IPS DF 19.7 (cell line): Measurements from ENCODE around the gene NPPB.
"Not testable (repeated sequence)": the region's sequence is repeated elsewhere in the genome, so short reads cannot be mapped to it uniquely, and the experiment has no call there.

ENCODE experiments used
- DNase-seq: peaks from one replicate; pipeline ENCODE4 v3.0.0-alpha.2; 2013; ENCODE audit warnings: low read depth, low spot score

Gene NPPB

GRCh38 chr1:11858613-11858967 lies at the start of gene NPPB:
Gene NPPB (minus strand): TSS chr1:11858945. CDS start chr1:11858833, 112 bp downstream.
- no peak for DNase-seq

GRCh38 chr1:11908095-11908675 lies 49.4 kb upstream of the NPPB start:
- DNase-seq = peak; percentile 96

- peak; percentile 77 for DNase-seq
Measured at GRCh38 chr1:11907275-11908094, 48.7 kb upstream of the NPPB start.

GRCh38 chr1:11906870-11907269 lies 48.1 kb upstream of the NPPB start:
- DNase-seq = no peak

- DNase-seq = no peak
Measured at GRCh38 chr1:11904978-11905377, 46.2 kb upstream of the NPPB start.

GRCh38 chr1:11904156-11904555 lies 45.4 kb upstream of the NPPB start:
- not testable (repeated sequence) for DNase-seq

- no peak for DNase-seq
Measured at GRCh38 chr1:11903210-11903609, 44.5 kb upstream of the NPPB start.

GRCh38 chr1:11901446-11901845 lies 42.7 kb upstream of the NPPB start:
- DNase-seq = not testable (repeated sequence)

- no peak for DNase-seq
Measured at GRCh38 chr1:11898831-11899467, 40.2 kb upstream of the NPPB start.

- no peak for DNase-seq
Measured at GRCh38 chr1:11898086-11898785, 39.5 kb upstream of the NPPB start.

GRCh38 chr1:11894501-11894900 lies 35.8 kb upstream of the NPPB start:
- DNase-seq = not testable (repeated sequence)

GRCh38 chr1:11893907-11894251 lies 35.1 kb upstream of the NPPB start:
- no peak for DNase-seq

GRCh38 chr1:11891433-11892186 lies 32.9 kb upstream of the NPPB start:
- no peak for DNase-seq

GRCh38 chr1:11888877-11889208 lies 30.1 kb upstream of the NPPB start:
- no peak for DNase-seq

GRCh38 chr1:11888206-11888876 lies 29.6 kb upstream of the NPPB start:
- DNase-seq = no peak

- DNase-seq = no peak
Measured at GRCh38 chr1:11887666-11888007, 28.9 kb upstream of the NPPB start.

- no peak for DNase-seq
Measured at GRCh38 chr1:11886986-11887665, 28.4 kb upstream of the NPPB start.

- DNase-seq = no peak
Measured at GRCh38 chr1:11885916-11886315, 27.2 kb upstream of the NPPB start.

GRCh38 chr1:11882814-11883538 lies 24.2 kb upstream of the NPPB start:
- DNase-seq = no peak
